Measurements from ENCODE around the gene ATP10A.

GRCh38 chr15:25731411-25731810 is 131.7 kb downstream of the ATP10A start:
- TF ChIP-seq, protein P1, sequence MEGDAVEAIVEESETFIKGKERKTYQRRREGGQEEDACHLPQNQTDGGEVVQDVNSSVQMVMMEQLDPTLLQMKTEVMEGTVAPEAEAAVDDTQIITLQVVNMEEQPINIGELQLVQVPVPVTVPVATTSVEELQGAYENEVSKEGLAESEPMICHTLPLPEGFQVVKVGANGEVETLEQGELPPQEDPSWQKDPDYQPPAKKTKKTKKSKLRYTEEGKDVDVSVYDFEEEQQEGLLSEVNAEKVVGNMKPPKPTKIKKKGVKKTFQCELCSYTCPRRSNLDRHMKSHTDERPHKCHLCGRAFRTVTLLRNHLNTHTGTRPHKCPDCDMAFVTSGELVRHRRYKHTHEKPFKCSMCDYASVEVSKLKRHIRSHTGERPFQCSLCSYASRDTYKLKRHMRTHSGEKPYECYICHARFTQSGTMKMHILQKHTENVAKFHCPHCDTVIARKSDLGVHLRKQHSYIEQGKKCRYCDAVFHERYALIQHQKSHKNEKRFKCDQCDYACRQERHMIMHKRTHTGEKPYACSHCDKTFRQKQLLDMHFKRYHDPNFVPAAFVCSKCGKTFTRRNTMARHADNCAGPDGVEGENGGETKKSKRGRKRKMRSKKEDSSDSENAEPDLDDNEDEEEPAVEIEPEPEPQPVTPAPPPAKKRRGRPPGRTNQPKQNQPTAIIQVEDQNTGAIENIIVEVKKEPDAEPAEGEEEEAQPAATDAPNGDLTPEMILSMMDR (IDR thresholded peaks at IDR 0.05) = no peak
- no peak for TF ChIP-seq EP300 (IDR thresholded peaks at IDR 0.05)
